Dermis blood vessel endothelial cell (primary cell): Measurements from ENCODE around the gene DNASE2. TPM values are rescaled to one million over a fixed set of nuclear protein-coding genes. Genes with fewer than 3 reads are reported as not detected.
"Not testable (repeated sequence)": the region's sequence is repeated elsewhere in the genome, so short reads cannot be mapped to it uniquely, and the experiment has no call there.

Source experiments
- DNase-seq: peaks from one replicate; pipeline ENCODE4 v3.0.0; 2010
- total RNA-seq: library from RNA; depleted of rRNA; stranded (reverse); fragments of >200 nt; gene quantifications from 2 replicates; pipeline ENCODE4 v1.2.3, GENCODE V29; 2014

Gene DNASE2, protein sequence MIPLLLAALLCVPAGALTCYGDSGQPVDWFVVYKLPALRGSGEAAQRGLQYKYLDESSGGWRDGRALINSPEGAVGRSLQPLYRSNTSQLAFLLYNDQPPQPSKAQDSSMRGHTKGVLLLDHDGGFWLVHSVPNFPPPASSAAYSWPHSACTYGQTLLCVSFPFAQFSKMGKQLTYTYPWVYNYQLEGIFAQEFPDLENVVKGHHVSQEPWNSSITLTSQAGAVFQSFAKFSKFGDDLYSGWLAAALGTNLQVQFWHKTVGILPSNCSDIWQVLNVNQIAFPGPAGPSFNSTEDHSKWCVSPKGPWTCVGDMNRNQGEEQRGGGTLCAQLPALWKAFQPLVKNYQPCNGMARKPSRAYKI
- 23.3 and 31.3 TPM in 2 replicates for total RNA-seq

- DNase-seq = peak; percentile 88
These were observed at the start of gene DNASE2 for GRCh38 chr19:12881172-12881808. Gene DNASE2 (minus strand): TSS chr19:12881449. CDS start chr19:12881375, 74 bp downstream.

DNA sequence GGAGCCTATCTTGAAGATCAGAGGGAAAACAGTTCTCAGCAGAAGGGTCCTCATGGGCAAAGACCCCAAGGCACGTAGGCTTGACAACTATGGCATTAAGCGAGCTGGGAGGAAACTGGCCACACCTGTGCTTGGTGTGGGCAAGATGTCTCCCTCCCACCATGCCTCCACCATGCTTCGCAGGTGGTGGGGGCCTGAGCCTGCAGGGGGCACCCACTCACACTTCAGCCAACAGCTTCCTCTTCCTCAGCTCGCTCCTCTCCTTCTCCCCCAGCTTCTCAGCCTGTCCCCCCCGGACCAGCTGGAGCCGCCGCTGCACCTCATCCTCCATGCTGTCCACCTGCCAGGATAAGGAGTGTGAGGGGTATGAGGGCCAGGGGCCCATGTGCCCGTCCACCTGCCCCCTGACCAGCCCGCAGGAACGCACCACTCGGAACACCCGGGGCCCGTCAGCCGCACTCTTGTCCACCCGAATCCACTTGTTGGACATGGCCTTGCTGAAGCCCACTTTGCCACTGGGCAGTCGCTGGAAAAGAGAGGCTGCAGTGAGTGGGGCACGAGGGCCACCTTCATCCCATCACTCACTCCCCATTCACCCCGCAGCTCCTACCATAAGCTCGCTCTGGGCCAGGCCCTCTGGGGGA, 48.9 kb upstream of the DNASE2 start:
- no peak for DNase-seq

- DNase-seq = no peak
These were observed 43.5 kb upstream of the DNASE2 start for GRCh38 chr19:12924621-12925310.

GRCh38 chr19:12922959-12923358, 41.7 kb upstream of the DNASE2 start:
- no peak for DNase-seq

GRCh38 chr19:12921047-12921446, 39.8 kb upstream of the DNASE2 start:
- DNase-seq = no peak

- DNase-seq = no peak
These were observed 37.0 kb upstream of the DNASE2 start for GRCh38 chr19:12918253-12918652.

DNA sequence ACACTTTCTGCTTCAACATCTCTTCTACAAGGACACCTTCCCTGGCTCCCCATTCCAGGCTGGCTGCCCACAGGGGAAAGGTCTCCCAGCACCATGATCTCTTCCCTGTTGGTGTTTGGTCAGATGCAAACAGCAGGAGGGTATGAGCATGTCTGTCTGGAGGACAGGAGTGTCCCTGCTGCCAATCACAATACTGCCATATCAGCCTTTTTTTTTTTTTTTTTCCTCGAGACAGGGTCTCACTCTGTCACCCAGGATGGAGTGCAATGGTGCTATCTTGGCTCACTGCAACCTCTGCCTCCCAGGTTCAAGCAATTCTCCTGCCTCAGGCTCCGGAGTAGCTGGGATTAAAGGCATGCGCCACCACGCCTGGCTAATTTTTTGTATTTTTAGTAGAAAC, 34.6 kb upstream of the DNASE2 start:
- not testable (repeated sequence) for DNase-seq

DNA sequence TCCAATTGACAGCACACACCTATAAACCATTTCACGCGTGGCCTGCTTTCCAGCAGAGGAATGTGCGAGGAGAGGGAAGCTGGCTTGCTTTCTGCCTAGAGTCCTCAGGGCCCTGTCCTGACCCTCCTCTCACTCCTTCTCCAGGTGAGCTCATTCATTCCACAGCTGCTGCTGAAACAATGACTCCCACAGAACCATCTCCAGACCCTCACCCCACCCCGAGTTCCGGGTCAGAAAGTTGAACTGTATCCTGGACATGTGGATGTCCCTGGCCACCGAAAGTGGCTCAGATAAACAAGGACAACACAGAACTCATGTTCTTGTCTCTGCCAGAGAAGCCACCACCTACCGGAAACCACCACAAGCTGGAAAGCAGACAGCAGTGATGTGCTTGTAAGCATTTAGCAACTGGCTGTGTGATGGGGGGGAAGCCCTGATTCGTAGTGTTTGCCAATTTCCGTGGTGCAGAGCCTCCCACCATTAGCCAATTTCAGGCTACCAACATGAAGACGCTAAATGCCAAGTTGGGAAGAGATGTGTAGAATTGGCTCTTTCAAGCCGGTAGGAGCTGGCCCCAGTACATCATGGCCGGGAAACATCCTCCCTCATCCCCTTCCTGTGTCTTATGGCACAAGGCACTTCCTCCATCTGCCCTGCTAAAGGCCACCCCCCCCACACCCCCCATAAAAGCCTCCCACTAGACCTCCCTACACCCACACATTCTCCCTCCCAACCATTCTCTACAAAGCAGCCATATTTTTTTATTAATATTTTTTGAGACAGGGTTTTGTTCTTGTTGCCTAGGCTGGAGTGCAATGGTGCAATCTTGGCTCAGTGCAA, 32.8 kb upstream of the DNASE2 start:
- no peak for DNase-seq

- DNase-seq = peak; percentile 55
These were observed 31.8 kb upstream of the DNASE2 start for GRCh38 chr19:12913011-12913561.

- no peak for DNase-seq
These were observed 31.3 kb upstream of the DNASE2 start for GRCh38 chr19:12912571-12912970.

- DNase-seq = no peak
These were observed 25.9 kb upstream of the DNASE2 start for GRCh38 chr19:12907166-12907565.

DNA sequence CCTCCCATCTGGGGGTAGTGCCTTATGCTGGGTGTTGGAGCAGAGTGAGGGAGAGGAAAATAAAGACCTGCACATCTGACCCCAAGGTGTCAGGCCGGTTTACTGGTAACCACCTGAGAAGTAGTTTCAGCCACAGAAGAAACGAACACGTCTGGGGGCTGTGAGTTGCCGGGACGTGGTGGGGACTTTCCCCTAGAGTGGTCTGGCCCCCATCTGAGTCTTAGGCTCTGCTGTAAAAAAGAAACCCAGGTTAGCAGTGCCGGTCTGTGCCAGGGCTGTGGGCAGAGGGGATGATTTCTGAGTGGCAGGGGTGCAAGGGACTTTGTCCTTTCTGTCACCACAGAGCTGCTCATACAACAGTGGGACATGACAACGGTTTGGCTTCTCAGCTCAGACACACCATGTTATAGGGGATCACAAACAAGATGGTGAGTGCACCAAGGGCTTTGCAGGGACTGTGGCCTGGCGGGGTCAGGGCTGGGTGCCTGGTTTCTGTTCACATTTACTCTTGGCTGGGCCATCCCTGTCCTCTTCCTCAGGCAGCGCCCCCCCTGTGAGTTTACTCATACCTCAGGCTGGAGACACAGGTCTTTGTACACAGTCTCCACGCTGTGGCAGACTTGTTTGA, 18.8 kb upstream of the DNASE2 start:
- no peak for DNase-seq

DNA sequence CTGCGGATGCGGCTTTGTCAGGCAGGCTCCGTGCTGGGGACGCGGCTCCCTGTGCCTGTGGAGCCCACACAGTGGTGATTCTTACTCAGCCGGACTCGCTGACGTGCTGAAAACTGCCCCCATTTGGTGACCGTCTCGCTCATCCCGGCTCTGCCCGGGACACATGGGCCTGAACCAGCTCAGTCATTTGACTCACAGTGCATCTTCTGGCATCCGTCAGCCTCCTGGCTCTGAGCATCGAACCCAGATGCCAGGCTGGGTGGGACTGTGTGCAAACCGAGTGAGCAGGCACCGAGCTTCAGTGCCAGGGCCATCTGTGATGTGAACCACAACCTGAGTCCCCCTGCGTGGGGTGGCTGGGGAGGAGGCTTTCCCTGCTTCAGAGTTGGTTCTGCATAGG, 15.2 kb upstream of the DNASE2 start:
- no peak for DNase-seq

- DNase-seq = no peak
These were observed 12.3 kb upstream of the DNASE2 start for GRCh38 chr19:12893582-12893981.

DNA sequence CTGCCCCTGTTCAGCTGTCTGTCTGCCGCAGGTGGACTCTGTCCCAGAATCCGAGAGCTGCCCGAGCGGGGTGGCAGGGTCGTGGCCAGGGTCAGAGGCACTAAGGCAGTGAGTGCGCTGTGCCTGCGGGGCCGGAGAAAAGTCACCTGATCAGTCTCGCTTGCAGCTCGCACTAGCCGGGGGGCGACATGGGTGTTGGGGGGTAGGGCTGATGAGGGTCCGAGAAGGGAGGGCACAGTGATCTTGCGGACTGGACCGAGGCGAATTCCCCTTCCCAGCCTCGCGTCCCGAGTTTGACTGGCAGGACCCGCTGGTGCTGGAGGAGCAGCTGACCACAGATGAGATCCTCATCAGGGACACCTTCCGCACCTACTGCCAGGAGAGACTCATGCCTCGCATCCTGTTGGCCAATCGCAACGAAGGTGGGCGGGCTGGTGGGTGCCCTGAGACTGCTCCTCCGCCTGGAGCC, 10.3 kb upstream of the DNASE2 start:
- DNase-seq = no peak

- DNase-seq = peak; percentile 99
These were observed 9.7 kb upstream of the DNASE2 start, which contains the start of gene GCDH for GRCh38 chr19:12890787-12891552. Gene GCDH (plus strand): TSS chr19:12891160. CDS start chr19:12891305, 145 bp downstream.

DNA sequence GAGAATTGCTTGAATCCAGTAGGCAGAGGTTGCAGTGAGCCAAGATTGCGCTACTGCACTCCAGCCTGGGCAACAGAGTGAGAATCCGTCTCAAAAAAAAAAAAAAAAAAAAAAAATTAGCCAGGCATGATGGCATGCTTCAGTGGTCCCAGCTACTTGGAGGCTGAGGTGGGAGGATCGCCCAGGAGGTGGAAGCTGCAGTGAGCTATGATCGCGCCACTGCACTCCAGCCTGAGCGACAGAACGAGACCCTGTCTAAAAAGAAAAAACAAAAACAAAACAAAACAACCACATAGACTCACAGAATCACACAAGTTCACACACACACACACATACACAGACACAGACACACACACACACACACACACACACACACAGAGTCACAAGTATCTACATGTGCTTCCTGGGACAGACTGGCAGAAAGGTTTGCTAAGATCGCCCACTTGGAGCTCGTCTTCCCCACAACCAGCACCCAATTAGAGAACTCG, 9.1 kb upstream of the DNASE2 start:
- not testable (repeated sequence) for DNase-seq

DNA sequence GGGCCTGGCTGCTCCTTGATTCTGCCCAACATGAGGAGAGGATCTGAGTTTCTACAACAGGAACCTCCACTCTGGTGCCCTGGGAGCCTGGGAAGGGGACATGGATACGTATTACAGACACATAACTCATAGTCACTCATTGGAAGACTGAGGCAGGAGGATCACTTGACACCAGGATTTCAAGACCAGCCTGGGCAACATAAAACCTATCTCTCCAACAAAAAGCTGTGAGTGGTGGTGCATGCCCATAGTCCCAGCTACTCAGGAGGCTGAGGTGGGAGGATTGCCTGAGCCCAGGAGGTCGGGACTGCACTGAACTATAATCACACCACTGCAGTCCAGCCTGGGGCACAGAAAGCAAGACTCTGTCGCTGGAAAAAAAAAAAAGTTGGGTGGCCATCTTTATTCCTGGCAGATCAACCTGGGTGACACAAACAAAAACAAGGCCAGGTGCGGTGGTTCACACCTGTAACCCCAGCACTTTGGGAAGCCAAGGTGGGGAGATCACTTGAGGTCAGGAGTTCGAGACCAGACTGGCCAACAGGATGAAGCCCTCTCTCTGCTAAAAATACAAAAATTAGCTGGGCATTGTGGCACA, 6.9 kb upstream of the DNASE2 start:
- no peak for DNase-seq

- no peak for DNase-seq
These were observed 5.9 kb upstream of the DNASE2 start, which contains the start of gene KLF1 for GRCh38 chr19:12886969-12887747. Gene KLF1 (minus strand): TSS chr19:12887201. CDS start chr19:12887140, 61 bp downstream.
